Measurements from ENCODE around the gene PACS1. TPM values are rescaled to one million over a fixed set of nuclear protein-coding genes. Genes with fewer than 3 reads are reported as not detected.

PACS1 gene
- polyA plus RNA-seq, 1 donor (not counting 4 experiments of a cell fraction or from before 2014, with no cell fraction given) = 14.9 TPM

DNA sequence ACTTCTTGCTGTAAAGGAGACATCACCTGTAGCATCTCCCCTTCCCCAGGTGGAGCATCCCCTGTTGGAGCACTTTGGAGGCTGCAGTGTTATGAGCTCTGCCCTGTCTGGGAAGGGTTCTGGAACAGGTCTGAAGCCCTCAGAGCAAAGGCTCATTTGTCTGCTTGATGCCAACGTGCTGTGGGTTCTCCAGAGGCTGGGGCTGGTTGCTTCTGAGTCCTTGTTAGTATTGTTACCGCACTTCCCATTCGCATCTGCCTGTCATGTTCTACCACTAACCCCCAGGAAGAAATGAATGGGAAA, 73.1 kb downstream of the PACS1 start:
- H3K4me3 ChIP-seq (ENCODE audit: control insufficient read depth in 2 of 3, extremely low read depth in 1 of 3, insufficient read depth in 2 of 3, low read depth in 1 of 3, low read length in 3 of 3) = no peak overlapping the region
- no peak for DNase-seq (ENCODE audit: low read depth, low spot score)
- TF ChIP-seq EZH2 (IDR thresholded peaks at IDR 0.05; ENCODE audit: low read length) = no peak
- TF ChIP-seq, protein P1, sequence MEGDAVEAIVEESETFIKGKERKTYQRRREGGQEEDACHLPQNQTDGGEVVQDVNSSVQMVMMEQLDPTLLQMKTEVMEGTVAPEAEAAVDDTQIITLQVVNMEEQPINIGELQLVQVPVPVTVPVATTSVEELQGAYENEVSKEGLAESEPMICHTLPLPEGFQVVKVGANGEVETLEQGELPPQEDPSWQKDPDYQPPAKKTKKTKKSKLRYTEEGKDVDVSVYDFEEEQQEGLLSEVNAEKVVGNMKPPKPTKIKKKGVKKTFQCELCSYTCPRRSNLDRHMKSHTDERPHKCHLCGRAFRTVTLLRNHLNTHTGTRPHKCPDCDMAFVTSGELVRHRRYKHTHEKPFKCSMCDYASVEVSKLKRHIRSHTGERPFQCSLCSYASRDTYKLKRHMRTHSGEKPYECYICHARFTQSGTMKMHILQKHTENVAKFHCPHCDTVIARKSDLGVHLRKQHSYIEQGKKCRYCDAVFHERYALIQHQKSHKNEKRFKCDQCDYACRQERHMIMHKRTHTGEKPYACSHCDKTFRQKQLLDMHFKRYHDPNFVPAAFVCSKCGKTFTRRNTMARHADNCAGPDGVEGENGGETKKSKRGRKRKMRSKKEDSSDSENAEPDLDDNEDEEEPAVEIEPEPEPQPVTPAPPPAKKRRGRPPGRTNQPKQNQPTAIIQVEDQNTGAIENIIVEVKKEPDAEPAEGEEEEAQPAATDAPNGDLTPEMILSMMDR (optimal IDR thresholded peaks at IDR 0.05 in 1 of 3, IDR thresholded peaks at IDR 0.05 in 1 of 3, conservative IDR thresholded peaks at IDR 0.05 in 1 of 3; ENCODE audit: extremely low read depth in 1 of 3, insufficient read depth in 2 of 3, low read length in 3 of 3) = no peak
- no peaks in the 10 kb centered on the region for H3K27me3 ChIP-seq (ENCODE audit: control insufficient read depth, extremely low read depth, insufficient read depth, low read length)
- no peak overlapping the region for H2AFZ ChIP-seq (ENCODE audit: control insufficient read depth, low read length)
- dilution Hi-C loops (cut with MboI; ENCODE audit: extremely low pct_ligation_motif_present, low sequenced_read_pairs) = no loop called here
- H3K9ac ChIP-seq (ENCODE audit: control insufficient read depth, extremely low read depth, insufficient read depth, low read length) = no peak overlapping the region
- no peaks in the 10 kb centered on the region for H3K9me1 ChIP-seq (ENCODE audit: control insufficient read depth, extremely low read depth, insufficient read depth, low read length)
- H4K20me1 ChIP-seq (ENCODE audit: control insufficient read depth, extremely low read depth, insufficient read depth, low read length) = no peaks in the 10 kb centered on the region
- peaks cover 13% of the 10 kb centered on the region for H3K4me1 ChIP-seq (ENCODE audit: control insufficient read depth, extremely low read depth, insufficient read depth, low read length)
- peak overlapping the region; percentile 54 for H3K4me2 ChIP-seq (ENCODE audit: control insufficient read depth, extremely low read depth, insufficient read depth, low read depth, low read length)
- FAIRE-seq = no peak
- no peaks in the 10 kb centered on the region for H3K9me3 ChIP-seq (ENCODE audit: control insufficient read depth, low read depth, low read length)
- H3K79me2 ChIP-seq (ENCODE audit: control insufficient read depth, insufficient read depth, low read length) = peaks cover 5% of the 10 kb centered on the region
- peaks cover 0 to 2% of the 10 kb centered on the region in 2 experiments for H3K36me3 ChIP-seq (ENCODE audit: control insufficient read depth in 2 of 2, extremely low read depth in 1 of 2, insufficient read depth in 2 of 2, low read length in 2 of 2)
- no peak overlapping the region for H3K27ac ChIP-seq (ENCODE audit: control insufficient read depth, insufficient read depth, low read length)

DNA sequence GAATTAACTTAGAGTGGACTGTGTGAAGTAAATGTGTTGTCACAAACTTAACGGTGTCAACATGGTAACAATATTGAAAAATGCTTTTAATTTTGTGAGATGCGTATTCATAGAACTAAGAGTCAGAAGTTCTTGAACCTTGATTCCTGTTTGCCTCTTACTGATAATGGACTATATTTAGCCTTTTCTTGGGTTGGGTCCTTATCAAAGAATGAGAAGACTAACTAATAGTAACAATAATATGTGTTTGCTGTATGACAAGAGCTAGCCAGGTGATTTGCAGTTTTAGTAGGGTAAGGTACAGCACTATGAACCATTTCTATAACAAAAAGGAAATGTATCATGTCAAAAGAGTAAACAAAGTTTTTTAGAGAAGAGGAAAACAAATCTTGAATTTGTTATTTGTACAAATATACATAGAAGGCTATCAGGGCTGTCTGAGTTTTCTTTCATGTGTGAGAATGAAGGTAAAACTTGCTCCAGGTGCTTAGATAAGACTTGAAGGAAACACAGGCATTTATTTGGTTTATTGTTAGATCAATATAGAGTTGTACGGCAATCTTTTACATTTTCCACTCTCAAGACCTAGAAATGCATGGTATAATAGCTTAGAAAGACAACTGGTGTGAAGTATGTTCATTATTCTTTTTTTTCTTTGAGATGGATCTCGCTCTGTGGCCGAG, 74.1 kb downstream of the PACS1 start:
- Histone ChIP-seq H3K36me3 (ENCODE audit: control insufficient read depth in 2 of 2, extremely low read depth in 1 of 2, insufficient read depth in 2 of 2, low read length in 2 of 2) (peaks cover 0 to 2% of the 10 kb centered on the region in 2 experiments), H3K4me2 (ENCODE audit: control insufficient read depth, extremely low read depth, insufficient read depth, low read depth, low read length) (no peak overlapping the region), H2AFZ (ENCODE audit: control insufficient read depth, low read length) (no peak overlapping the region), H3K4me1 (ENCODE audit: control insufficient read depth, extremely low read depth, insufficient read depth, low read length) (peaks cover 13% of the 10 kb centered on the region), H3K9ac (ENCODE audit: control insufficient read depth, extremely low read depth, insufficient read depth, low read length) (no peak overlapping the region), H3K27me3 (ENCODE audit: control insufficient read depth, extremely low read depth, insufficient read depth, low read length) (no peaks in the 10 kb centered on the region), H3K79me2 (ENCODE audit: control insufficient read depth, insufficient read depth, low read length) (peaks cover 5% of the 10 kb centered on the region), H3K27ac (ENCODE audit: control insufficient read depth, insufficient read depth, low read length) (no peak overlapping the region), H3K4me3 (ENCODE audit: control insufficient read depth in 2 of 3, extremely low read depth in 1 of 3, insufficient read depth in 2 of 3, low read depth in 1 of 3, low read length in 3 of 3) (no peak overlapping the region), H4K20me1 (ENCODE audit: control insufficient read depth, extremely low read depth, insufficient read depth, low read length) (no peaks in the 10 kb centered on the region), H3K9me1 (ENCODE audit: control insufficient read depth, extremely low read depth, insufficient read depth, low read length) (no peaks in the 10 kb centered on the region), H3K9me3 (ENCODE audit: control insufficient read depth, low read depth, low read length) (no peaks in the 10 kb centered on the region)
- TF ChIP-seq, protein P1 (optimal IDR thresholded peaks at IDR 0.05 in 1 of 3, IDR thresholded peaks at IDR 0.05 in 1 of 3, conservative IDR thresholded peaks at IDR 0.05 in 1 of 3; ENCODE audit: extremely low read depth in 1 of 3, insufficient read depth in 2 of 3, low read length in 3 of 3) = no peak
- no peak for TF ChIP-seq EZH2 (IDR thresholded peaks at IDR 0.05; ENCODE audit: low read length)
- no peak for DNase-seq (ENCODE audit: low read depth, low spot score)
- dilution Hi-C loops (cut with MboI; ENCODE audit: extremely low pct_ligation_motif_present, low sequenced_read_pairs) = no loop called here
- no peak for FAIRE-seq
